ENCODE measurements around the gene SMARCAD1.

- TF ChIP-seq CTCF (IDR thresholded peaks at IDR 0.05; ENCODE audit: poor library complexity) (no peak), EZH2 (IDR thresholded peaks at IDR 0.05; ENCODE audit: borderline replicate concordance) (no peak), EZH2phosphoT487 (IDR thresholded peaks at IDR 0.05; ENCODE audit: low read depth, severe bottlenecking, unreplicated experiment) (no peak)
These were observed 63.6 kb downstream of the SMARCAD1 start for GRCh38 chr4:94271248-94271647.
